Mesenchymal stem cell (in vitro differentiated cells and primary cell): Measurements from ENCODE around the gene SOX15.

ENCODE experiments used
- DNase-seq: peaks from one replicate; pipeline ENCODE4 v3.0.0-alpha.2; 2013
- H2AFZ ChIP-seq: one replicate; pipeline ENCODE4 v1.6.1; 2013; ENCODE audit warnings: low read depth, mild to moderate bottlenecking, control low read depth, inconsistent platforms, low read length, moderate library complexity
- H2AK5ac ChIP-seq: 2 replicates; pipeline ENCODE4 v1.6.1; 2013; ENCODE audit warnings: low read length, moderate library complexity, mild to moderate bottlenecking, inconsistent platforms; ENCODE audit not compliant: severe bottlenecking
- H2BK120ac ChIP-seq: one replicate; pipeline ENCODE4 v1.6.1; 2013; ENCODE audit warnings: low read depth, mild to moderate bottlenecking, inconsistent platforms, low read length, moderate library complexity
- H2BK12ac ChIP-seq, 2 experiments: one replicate each; pipeline ENCODE4 v1.6.1; 2013; ENCODE audit warnings: inconsistent platforms in 2 of 2, low read length in 2 of 2, mild to moderate bottlenecking in 2 of 2, moderate library complexity in 2 of 2, control low read depth in 1 of 2
- H2BK15ac ChIP-seq: one replicate; pipeline ENCODE4 v1.6.1; 2013; ENCODE audit warnings: mild to moderate bottlenecking, low read depth, inconsistent platforms; ENCODE audit not compliant: poor library complexity, severe bottlenecking
- H2BK5ac ChIP-seq: 2 replicates; pipeline ENCODE4 v1.6.1; 2013; ENCODE audit warnings: low read depth, mild to moderate bottlenecking, low read length, control low read depth, inconsistent platforms; ENCODE audit not compliant: poor library complexity, severe bottlenecking
- H3K14ac ChIP-seq, 2 experiments: one replicate each; pipeline ENCODE4 v1.6.1; 2013; ENCODE audit warnings: inconsistent platforms in 2 of 2, low read length in 2 of 2, control low read depth in 1 of 2, mild to moderate bottlenecking in 1 of 2, moderate library complexity in 1 of 2
- H3K18ac ChIP-seq, 2 experiments: one replicate each; pipeline ENCODE4 v1.6.1; 2013; ENCODE audit warnings: inconsistent platforms in 2 of 2, low read length in 2 of 2, control low read depth in 1 of 2, low read depth in 1 of 2, mild to moderate bottlenecking in 1 of 2
- H3K23ac ChIP-seq, 2 experiments: one replicate each; pipeline ENCODE4 v1.6.1; 2013; ENCODE audit warnings: inconsistent platforms in 2 of 2, low read length in 2 of 2, mild to moderate bottlenecking in 2 of 2, moderate library complexity in 2 of 2, control low read depth in 1 of 2
- H3K27ac ChIP-seq: 2 replicates; pipeline ENCODE4 v1.5.1; 2013; ENCODE audit warnings: mild to moderate bottlenecking, moderate library complexity, low read length, control low read depth, inconsistent platforms; ENCODE audit not compliant: poor library complexity, severe bottlenecking
- H3K27me3 ChIP-seq, 2 experiments: 2 replicates each; pipeline versions ENCODE4 v1.6.1 to v1.7.0; 2013; ENCODE audit warnings: low read length in 2 of 2, mild to moderate bottlenecking in 2 of 2, moderate library complexity in 2 of 2, control low read depth in 1 of 2, inconsistent platforms in 1 of 2; ENCODE audit not compliant: control insufficient read depth in 1 of 2, insufficient read depth in 1 of 2
- H3K36me3 ChIP-seq, 2 experiments: 2 replicates each; pipeline versions ENCODE4 v1.6.1 to v1.7.0; 2013; ENCODE audit warnings: low read length in 2 of 2, control low read depth in 1 of 2, inconsistent platforms in 1 of 2, low read depth in 1 of 2, mild to moderate bottlenecking in 1 of 2; ENCODE audit not compliant: insufficient read depth in 2 of 2, control insufficient read depth in 1 of 2
- H3K4ac ChIP-seq, 2 experiments: one replicate each; pipeline ENCODE4 v1.6.1; 2013; ENCODE audit warnings: inconsistent platforms in 2 of 2, low read length in 2 of 2, mild to moderate bottlenecking in 2 of 2, moderate library complexity in 2 of 2, control low read depth in 1 of 2, low read depth in 1 of 2
- H3K4me1 ChIP-seq: 2 replicates; pipeline ENCODE4 v1.6.1; 2013; ENCODE audit warnings: low read depth, low read length, control low read depth; ENCODE audit not compliant: control insufficient read depth, insufficient read depth
- H3K4me2 ChIP-seq: 2 replicates; pipeline ENCODE4 v1.6.1; 2013; ENCODE audit warnings: low read length, mild to moderate bottlenecking, inconsistent platforms; ENCODE audit not compliant: poor library complexity, severe bottlenecking
- H3K4me3 ChIP-seq, 2 experiments: 2 replicates each; pipeline versions ENCODE4 v1.5.1 to v1.7.0; 2013; ENCODE audit warnings: low read length in 2 of 2, mild to moderate bottlenecking in 2 of 2, control low read depth in 1 of 2, low read depth in 1 of 2; ENCODE audit not compliant: insufficient read depth in 1 of 2
- H3K79me1 ChIP-seq: replicated peaks from 2 replicates; pipeline ENCODE4 v1.6.1; 2013; ENCODE audit warnings: mild to moderate bottlenecking, control low read depth, low read length, inconsistent platforms; ENCODE audit not compliant: poor library complexity, severe bottlenecking
- H3K9ac ChIP-seq: 2 replicates; pipeline ENCODE4 v1.7.0; 2013; ENCODE audit warnings: mild to moderate bottlenecking, low read length, moderate library complexity
- H3K9me3 ChIP-seq: 2 replicates; pipeline ENCODE4 v1.7.0; 2013; ENCODE audit warnings: mild to moderate bottlenecking, low read length; ENCODE audit not compliant: control insufficient read depth
- H4K8ac ChIP-seq: one replicate; pipeline ENCODE4 v1.6.1; 2013; ENCODE audit warnings: inconsistent platforms, mild to moderate bottlenecking, low read length, moderate library complexity
- H4K91ac ChIP-seq: one replicate; pipeline ENCODE4 v1.6.1; 2013; ENCODE audit warnings: mild to moderate bottlenecking, low read length, inconsistent platforms
- WGBS: methylation state at CpG from one replicate; pipeline ENCODE4 v1.1.7; 2013; ENCODE audit warnings: mixed read lengths; 5-methylcytosine and 5-hydroxymethylcytosine counted together

The SOX15 gene

GRCh38 chr17:7572338-7572587 is 17.6 kb downstream of the SOX15 start:
- no peak overlapping the region for H2BK15ac ChIP-seq
- H3K9me3 ChIP-seq: no peaks in the 10 kb centered on the region
- H3K79me1 ChIP-seq: peaks cover 23% of the 10 kb centered on the region
- H2BK120ac ChIP-seq: no peak overlapping the region
- no peak overlapping the region for H3K23ac ChIP-seq
- peaks cover 59 to 71% of the 10 kb centered on the region in 2 experiments for H3K36me3 ChIP-seq
- H3K9ac ChIP-seq: peak overlapping the region; percentile 91
- H3K27me3 ChIP-seq: no peaks in the 10 kb centered on the region
- H3K4me2 ChIP-seq: peak overlapping the region; percentile 79
- H2BK5ac ChIP-seq: no peak overlapping the region
- H3K4ac ChIP-seq: peak overlapping the region in 1 of 2 experiments; percentile 92
- H3K14ac ChIP-seq: peak overlapping the region in 1 of 2 experiments; percentile 26
- H3K18ac ChIP-seq: peak overlapping the region; percentile 10 to 67
- H3K4me1 ChIP-seq: peaks cover 18% of the 10 kb centered on the region
- H2AFZ ChIP-seq: peak overlapping the region; percentile 5
- H2BK12ac ChIP-seq: peak overlapping the region in 1 of 2 experiments; percentile 43
- under 1% methylated on average over 11 of the region's 11 CpGs for WGBS
- peak overlapping the region; percentile 85 for H4K8ac ChIP-seq
- H4K91ac ChIP-seq: no peak overlapping the region
- peak overlapping the region; percentile 39 to 83 for H3K4me3 ChIP-seq
- H2AK5ac ChIP-seq: peak overlapping the region; percentile 66
- DNase-seq: no peak
- H3K27ac ChIP-seq: peak overlapping the region; percentile 72

GRCh38 chr17:7570351-7570750 is 19.5 kb downstream of the SOX15 start:
- H3K4me3 ChIP-seq: no peak overlapping the region
- peaks cover 9% of the 10 kb centered on the region for H3K4me1 ChIP-seq
- H3K18ac ChIP-seq: no peak overlapping the region
- no peak overlapping the region for H3K4ac ChIP-seq
- H3K4me2 ChIP-seq: no peak overlapping the region
- peak overlapping the region; percentile 4 for H4K8ac ChIP-seq
- H2BK12ac ChIP-seq: no peak overlapping the region
- no peaks in the 10 kb centered on the region for H3K27me3 ChIP-seq
- H3K27ac ChIP-seq: no peak overlapping the region
- H2AFZ ChIP-seq: no peak overlapping the region
- DNase-seq: no peak
- no peaks in the 10 kb centered on the region for H3K9me3 ChIP-seq
- no peak overlapping the region for H3K23ac ChIP-seq
- H3K14ac ChIP-seq: no peak overlapping the region
- H2BK15ac ChIP-seq: no peak overlapping the region
- no peak overlapping the region for H2BK120ac ChIP-seq
- no peak overlapping the region for H4K91ac ChIP-seq
- no peak overlapping the region for H2BK5ac ChIP-seq
- no peak overlapping the region for H3K9ac ChIP-seq
- H3K36me3 ChIP-seq: peaks cover 56 to 70% of the 10 kb centered on the region in 2 experiments
- H3K79me1 ChIP-seq: peaks cover 27% of the 10 kb centered on the region
- 97% methylated on average over 10 of the region's 10 CpGs for WGBS
- no peak overlapping the region for H2AK5ac ChIP-seq

- no peaks in the 10 kb centered on the region for H3K27me3 ChIP-seq
- peaks cover 7% of the 10 kb centered on the region for H3K4me1 ChIP-seq
- no peak overlapping the region for H3K23ac ChIP-seq
- H3K18ac ChIP-seq: no peak overlapping the region
- H2AFZ ChIP-seq: no peak overlapping the region
- H4K8ac ChIP-seq: no peak overlapping the region
- no peak overlapping the region for H2AK5ac ChIP-seq
- H3K14ac ChIP-seq: no peak overlapping the region
- H2BK12ac ChIP-seq: no peak overlapping the region
- H3K4ac ChIP-seq: no peak overlapping the region
- no peak overlapping the region for H3K27ac ChIP-seq
- H3K9ac ChIP-seq: peak overlapping the region; percentile 1
- no peaks in the 10 kb centered on the region for H3K9me3 ChIP-seq
- 97% methylated on average over 4 of the region's 5 CpGs for WGBS
- no peak overlapping the region for H3K4me2 ChIP-seq
- H3K36me3 ChIP-seq: peaks cover 60 to 70% of the 10 kb centered on the region in 2 experiments
- peaks cover 33% of the 10 kb centered on the region for H3K79me1 ChIP-seq
- H4K91ac ChIP-seq: no peak overlapping the region
- DNase-seq: no peak
- H3K4me3 ChIP-seq: no peak overlapping the region
- H2BK120ac ChIP-seq: no peak overlapping the region
- H2BK5ac ChIP-seq: no peak overlapping the region
- H2BK15ac ChIP-seq: no peak overlapping the region
These were observed 20.3 kb downstream of the SOX15 start for GRCh38 chr17:7569571-7569970.

GRCh38 chr17:7563115-7563869 is 26.6 kb downstream of the SOX15 start:
- Histone ChIP-seq H2BK12ac (no peak overlapping the region), H2AFZ (no peak overlapping the region), H3K14ac (no peak overlapping the region), H4K8ac (no peak overlapping the region), H3K9ac (peak overlapping the region; percentile 96), H3K18ac (no peak overlapping the region), H3K79me1 (peaks cover 21% of the 10 kb centered on the region), H2AK5ac (no peak overlapping the region), H3K36me3 (peaks cover 40 to 42% of the 10 kb centered on the region in 2 experiments), H3K4ac (no peak overlapping the region), H3K27me3 (no peaks in the 10 kb centered on the region), H3K23ac (no peak overlapping the region), H2BK5ac (no peak overlapping the region), H4K91ac (no peak overlapping the region), H3K27ac (no peak overlapping the region), H3K9me3 (no peaks in the 10 kb centered on the region), H3K4me2 (peak overlapping the region; percentile 89), H3K4me1 (peaks cover 17% of the 10 kb centered on the region), H2BK120ac (no peak overlapping the region), H3K4me3 (peak overlapping the region in 1 of 2 experiments; percentile 96), H2BK15ac (peak overlapping the region; percentile 49)
- WGBS: 96% methylated on average over 30 of the region's 30 CpGs
- DNase-seq: no peak
